Activated T-cell treated with anti-CD3 and anti-CD28 coated beads, Interleukin-2, amount 50 U/mL, for 72 hours (primary cell): Measurements from ENCODE around the gene NLRP13. TPM values are rescaled to one million over a fixed set of nuclear protein-coding genes. Genes with fewer than 3 reads are reported as not detected.

Experiments
- ATAC-seq, 2 donors: fragments of 150-1000 bp; cut with Tn5 transposase; replicated peaks in 1 of 2; 2 replicates each; pipeline ENCODE4 v1.10.0; 2021; ENCODE audit warnings: moderate library complexity in 2 of 2, mild to moderate bottlenecking in 1 of 2
- DNase-seq, 2 donors: peaks; one replicate each; pipeline ENCODE4 v3.0.0; 2021 to 2022; ENCODE audit warnings: mixed read lengths in 1 of 2
- H3K27ac Mint-ChIP-seq: one replicate; pipeline ENCODE4 v1.8.0; 2022; ENCODE audit warnings: mild to moderate bottlenecking, moderate library complexity, mixed read lengths
- H3K27me3 Mint-ChIP-seq: one replicate; pipeline ENCODE4 v1.8.0; 2022; ENCODE audit warnings: low read depth, mixed read lengths
- H3K36me3 Mint-ChIP-seq, 2 donors: one replicate each; pipeline ENCODE4 v1.8.0; 2022; ENCODE audit warnings: mixed read lengths in 2 of 2, mild to moderate bottlenecking in 1 of 2; ENCODE audit not compliant: insufficient read depth in 2 of 2
- H3K4me1 Mint-ChIP-seq: one replicate; pipeline ENCODE4 v1.8.0; 2022; ENCODE audit warnings: low read depth, mixed read lengths
- H3K4me3 Mint-ChIP-seq, 2 donors: one replicate each; pipeline ENCODE4 v1.8.0; 2022; ENCODE audit warnings: mild to moderate bottlenecking in 2 of 2, mixed read lengths in 2 of 2, moderate library complexity in 2 of 2
- H3K9me3 Mint-ChIP-seq, 2 donors: one replicate each; pipeline ENCODE4 v1.8.0; 2022; ENCODE audit warnings: mixed read lengths in 2 of 2
- total RNA-seq, 2 donors: library from RNA; stranded (reverse); gene quantifications; one replicate each; pipeline ENCODE4 v1.2.3, GENCODE V29; 2022

The NLRP13 gene
- total RNA-seq, 2 donors from 2014 or later = not detected

GRCh38 chr19:55870736-55871135 is 61.4 kb downstream of the NLRP13 start:
- no peak overlapping the region for H3K4me3 Mint-ChIP-seq
- ATAC-seq (no peak), DNase-seq (no peak)
- peaks cover 2 to 18% of the 10 kb centered on the region in 2 donors for H3K9me3 Mint-ChIP-seq
- H3K36me3 Mint-ChIP-seq = peaks cover 0 to 8% of the 10 kb centered on the region in 2 donors
- H3K27me3 Mint-ChIP-seq = no peaks in the 10 kb centered on the region
- H3K27ac Mint-ChIP-seq = no peak overlapping the region
- H3K4me1 Mint-ChIP-seq = no peaks in the 10 kb centered on the region

GRCh38 chr19:55867101-55867500 is 65.0 kb downstream of the NLRP13 start:
- DNase-seq (no peak), ATAC-seq (no peak)
- H3K4me1 Mint-ChIP-seq = no peaks in the 10 kb centered on the region
- peaks cover 4 to 17% of the 10 kb centered on the region in 2 donors for H3K9me3 Mint-ChIP-seq
- peaks cover 0 to 8% of the 10 kb centered on the region in 2 donors for H3K36me3 Mint-ChIP-seq
- no peak overlapping the region for H3K27ac Mint-ChIP-seq
- H3K4me3 Mint-ChIP-seq = no peak overlapping the region
- no peaks in the 10 kb centered on the region for H3K27me3 Mint-ChIP-seq

- Mint-ChIP-seq H3K4me3 (no peak overlapping the region), H3K27me3 (no peaks in the 10 kb centered on the region), H3K36me3 (peaks cover 0 to 8% of the 10 kb centered on the region in 2 donors), H3K4me1 (no peaks in the 10 kb centered on the region), H3K9me3 (peaks cover 6 to 17% of the 10 kb centered on the region in 2 donors), H3K27ac (no peak overlapping the region)
- ATAC-seq = no peak
- DNase-seq = no peak
Measured at GRCh38 chr19:55866521-55866920, 65.6 kb downstream of the NLRP13 start.

- Mint-ChIP-seq H3K27me3 (no peaks in the 10 kb centered on the region), H3K9me3 (peaks cover 0 to 5% of the 10 kb centered on the region in 2 donors), H3K27ac (no peak overlapping the region), H3K4me3 (no peak overlapping the region), H3K4me1 (no peaks in the 10 kb centered on the region), H3K36me3 (no peaks in the 10 kb centered on the region)
- no peak for ATAC-seq
- no peak for DNase-seq
Measured at GRCh38 chr19:55858969-55859368, 73.2 kb downstream of the NLRP13 start.

- Mint-ChIP-seq H3K4me1 (no peaks in the 10 kb centered on the region), H3K9me3 (peaks cover 3 to 8% of the 10 kb centered on the region in 2 donors), H3K36me3 (no peaks in the 10 kb centered on the region), H3K27me3 (no peaks in the 10 kb centered on the region), H3K4me3 (no peak overlapping the region), H3K27ac (no peak overlapping the region)
- ATAC-seq (no peak), DNase-seq (no peak)
Measured at GRCh38 chr19:55858401-55858800, 73.7 kb downstream of the NLRP13 start.

- Mint-ChIP-seq H3K36me3 (no peaks in the 10 kb centered on the region), H3K4me3 (no peak overlapping the region), H3K9me3 (peaks cover 3 to 6% of the 10 kb centered on the region in 2 donors), H3K27ac (no peak overlapping the region), H3K27me3 (no peaks in the 10 kb centered on the region), H3K4me1 (no peaks in the 10 kb centered on the region)
- ATAC-seq = no peak
- no peak for DNase-seq
Measured at GRCh38 chr19:55857974-55858373, 74.2 kb downstream of the NLRP13 start.

- H3K4me1 Mint-ChIP-seq = no peaks in the 10 kb centered on the region
- H3K9me3 Mint-ChIP-seq = peaks cover 4 to 8% of the 10 kb centered on the region in 2 donors
- DNase-seq = no peak
- H3K27ac Mint-ChIP-seq = no peak overlapping the region
- H3K36me3 Mint-ChIP-seq = peaks cover 0 to under 1% of the 10 kb centered on the region in 2 donors
- no peak for ATAC-seq
- H3K4me3 Mint-ChIP-seq = no peak overlapping the region
- no peaks in the 10 kb centered on the region for H3K27me3 Mint-ChIP-seq
Measured at GRCh38 chr19:55857149-55857548, 75.0 kb downstream of the NLRP13 start.

- H3K27me3 Mint-ChIP-seq = no peaks in the 10 kb centered on the region
- peaks cover 1 to 5% of the 10 kb centered on the region in 2 donors for H3K36me3 Mint-ChIP-seq
- DNase-seq (no peak), ATAC-seq (no peak)
- no peak overlapping the region for H3K27ac Mint-ChIP-seq
- no peak overlapping the region for H3K4me3 Mint-ChIP-seq
- H3K4me1 Mint-ChIP-seq = no peaks in the 10 kb centered on the region
- H3K9me3 Mint-ChIP-seq = peaks cover 8 to 9% of the 10 kb centered on the region in 2 donors
Measured at GRCh38 chr19:55855160-55855559, 77.0 kb downstream of the NLRP13 start.

Other genes starting within 250 kb of the NLRP13 start
- gene NLRP9, start 193.9 kb downstream of the NLRP13 start, total RNA-seq = not detected
- gene RFPL4A, start 173.2 kb downstream of the NLRP13 start, total RNA-seq = not detected
- gene RFPL4AL1, start 163.2 kb downstream of the NLRP13 start, total RNA-seq = not detected
- not detected for gene NLRP11, start 100.3 kb downstream of the NLRP13 start, total RNA-seq
- gene NLRP4, start 95.8 kb downstream of the NLRP13 start, total RNA-seq = not detected
- not detected for gene NLRP8, start 15.5 kb upstream of the NLRP13 start, total RNA-seq
- not detected for gene NLRP5, start 54.4 kb upstream of the NLRP13 start, total RNA-seq
- gene ZNF787, start 189.0 kb upstream of the NLRP13 start, total RNA-seq = 10 to 100 TPM; 38.3 to 45.9 TPM
- gene ZNF444, start 209.0 kb upstream of the NLRP13 start, total RNA-seq = 10 to 100 TPM; 37.1 to 42.9 TPM
- gene GALP, start 243.7 kb upstream of the NLRP13 start, total RNA-seq = not detected